ENCODE data around the gene FAM210A.

- TF ChIP-seq POLR2A (IDR thresholded peaks at IDR 0.05; ENCODE audit: low read length) (no peak), GATA1 (IDR thresholded peaks at IDR 0.05; ENCODE audit: low read depth, low read length) (no peak)
Measured at GRCh38 chr18:13661779-13662256, 64.5 kb downstream of the FAM210A start.
